ENCODE data around the gene SLC26A1.
A peak's percentile ranks its signal among the peaks of the same experiment; 100 is the strongest.
"Not testable (repeated sequence)": the region's sequence is repeated elsewhere in the genome, so short reads cannot be mapped to it uniquely, and the experiment has no call there.

The SLC26A1 gene

GRCh38 chr4:1013225-1014073, 20.2 kb upstream of the SLC26A1 start:
- DNase-seq, result no peak

GRCh38 chr4:1012034-1012739, 19.0 kb upstream of the SLC26A1 start:
- DNase-seq, result peak in 1 of 4 experiments; percentile 17

- DNase-seq, result no peak
Measured at GRCh38 chr4:1011666-1012033, 18.4 kb upstream of the SLC26A1 start.

- peak; percentile 58 to 94 (median 82) for DNase-seq
Measured at GRCh38 chr4:1011022-1011665, 17.9 kb upstream of the SLC26A1 start, which contains the start of gene FGFRL1. TSS of gene FGFRL1 (plus strand) at chr4:1011626. CDS start at chr4:1012486, 860 bp downstream.

GRCh38 chr4:1010395-1011021, 17.3 kb upstream of the SLC26A1 start:
- DNase-seq, result peak in 3 of 4 experiments; percentile 36 to 65 (median 42)

GRCh38 chr4:1009542-1010394, 16.6 kb upstream of the SLC26A1 start:
- peak; percentile 52 to 74 (median 63) for DNase-seq

GRCh38 chr4:1008840-1009541, 15.8 kb upstream of the SLC26A1 start:
- DNase-seq, result peak in 1 of 4 experiments; percentile 39

GRCh38 chr4:1006856-1007255, 13.7 kb upstream of the SLC26A1 start:
- no peak for DNase-seq

- DNase-seq, result no peak
Measured at GRCh38 chr4:1004557-1005485, 11.6 kb upstream of the SLC26A1 start.

GRCh38 chr4:1004071-1004418, 10.8 kb upstream of the SLC26A1 start:
- no peak for DNase-seq

GRCh38 chr4:1003271-1004070, 10.3 kb upstream of the SLC26A1 start:
- DNase-seq, result no peak

GRCh38 chr4:1002631-1003251, 9.5 kb upstream of the SLC26A1 start:
- no peak for DNase-seq

GRCh38 chr4:1002131-1002630, 9.0 kb upstream of the SLC26A1 start:
- no peak for DNase-seq

GRCh38 chr4:1001561-1002130, 8.4 kb upstream of the SLC26A1 start:
- no peak for DNase-seq

- DNase-seq, result no peak
Measured at GRCh38 chr4:1000686-1001260, 7.6 kb upstream of the SLC26A1 start.

GRCh38 chr4:999882-1000425, 6.8 kb upstream of the SLC26A1 start:
- DNase-seq, result no peak

- DNase-seq, result not testable (repeated sequence)
Measured at GRCh38 chr4:999240-999863, 6.1 kb upstream of the SLC26A1 start.

All from activated naive CD4-positive, alpha-beta T cell (primary cell).